ENCODE results near the gene LRP5.
A peak's percentile ranks its signal among the peaks of the same experiment; 100 is the strongest.

Gene LRP5

DNA sequence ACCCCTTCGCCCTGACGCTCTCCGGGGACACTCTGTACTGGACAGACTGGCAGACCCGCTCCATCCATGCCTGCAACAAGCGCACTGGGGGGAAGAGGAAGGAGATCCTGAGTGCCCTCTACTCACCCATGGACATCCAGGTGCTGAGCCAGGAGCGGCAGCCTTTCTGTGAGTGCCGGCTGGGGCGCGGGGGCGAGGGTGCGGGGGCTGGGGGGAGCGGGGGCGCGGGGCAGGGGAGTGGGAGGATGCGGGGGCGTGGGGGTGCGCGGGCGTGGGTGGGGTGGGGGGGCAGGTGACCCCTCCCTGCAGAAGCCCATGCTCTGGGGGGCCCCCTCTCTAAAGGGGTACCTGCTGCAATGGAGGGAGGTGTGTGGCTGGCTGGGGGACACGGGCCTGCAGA, 51.4 kb downstream of the LRP5 start:
- Histone ChIP-seq H3K9me3 (ENCODE audit: control insufficient read depth in 2 of 2, low read length in 2 of 2) (no peaks in the 10 kb centered on the region), H3K4me1 (ENCODE audit: control insufficient read depth, insufficient read depth, low read length) (peaks cover 13% of the 10 kb centered on the region), H3K27ac (ENCODE audit: low read length) (no peak overlapping the region), H3K36me3 (ENCODE audit: control insufficient read depth in 2 of 2, insufficient read depth in 2 of 2, low read length in 2 of 2) (peaks cover 20 to 25% of the 10 kb centered on the region in 2 donors), H3K9ac (ENCODE audit: low read length in 2 of 2) (no peak overlapping the region), H3K4me3 (ENCODE audit: low read length in 2 of 2) (no peak overlapping the region), H3K27me3 (ENCODE audit: control insufficient read depth in 1 of 2, insufficient read depth in 2 of 2, low read length in 2 of 2) (no peaks in the 10 kb centered on the region)

DNA sequence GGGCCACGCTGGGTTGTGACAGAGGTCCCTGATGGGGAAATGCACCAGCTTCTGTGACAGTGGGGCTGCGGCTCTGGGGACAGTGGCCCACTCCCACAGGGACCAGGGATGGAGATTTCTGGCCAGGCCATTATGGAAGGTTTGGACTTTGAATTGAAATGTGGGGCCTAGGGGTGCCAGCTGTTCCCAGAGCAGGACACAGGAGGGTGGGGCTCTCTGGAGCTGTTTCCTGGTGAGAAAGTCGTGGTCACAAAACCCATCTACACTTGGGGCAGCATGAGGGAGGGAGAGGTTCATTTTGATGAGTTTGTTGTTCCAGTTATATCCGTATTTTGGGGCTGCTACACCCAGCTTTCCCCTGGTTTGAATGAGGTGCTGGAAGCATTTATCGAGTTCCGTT, 52.2 kb downstream of the LRP5 start:
- Histone ChIP-seq H3K9ac (ENCODE audit: low read length in 2 of 2) (no peak overlapping the region), H3K27me3 (ENCODE audit: control insufficient read depth in 1 of 2, insufficient read depth in 2 of 2, low read length in 2 of 2) (no peaks in the 10 kb centered on the region), H3K9me3 (ENCODE audit: control insufficient read depth in 2 of 2, low read length in 2 of 2) (no peaks in the 10 kb centered on the region), H3K27ac (ENCODE audit: low read length) (no peak overlapping the region), H3K36me3 (ENCODE audit: control insufficient read depth in 2 of 2, insufficient read depth in 2 of 2, low read length in 2 of 2) (peaks cover 16 to 20% of the 10 kb centered on the region in 2 donors), H3K4me1 (ENCODE audit: control insufficient read depth, insufficient read depth, low read length) (peaks cover 18% of the 10 kb centered on the region), H3K4me3 (ENCODE audit: low read length in 2 of 2) (no peak overlapping the region)

DNA sequence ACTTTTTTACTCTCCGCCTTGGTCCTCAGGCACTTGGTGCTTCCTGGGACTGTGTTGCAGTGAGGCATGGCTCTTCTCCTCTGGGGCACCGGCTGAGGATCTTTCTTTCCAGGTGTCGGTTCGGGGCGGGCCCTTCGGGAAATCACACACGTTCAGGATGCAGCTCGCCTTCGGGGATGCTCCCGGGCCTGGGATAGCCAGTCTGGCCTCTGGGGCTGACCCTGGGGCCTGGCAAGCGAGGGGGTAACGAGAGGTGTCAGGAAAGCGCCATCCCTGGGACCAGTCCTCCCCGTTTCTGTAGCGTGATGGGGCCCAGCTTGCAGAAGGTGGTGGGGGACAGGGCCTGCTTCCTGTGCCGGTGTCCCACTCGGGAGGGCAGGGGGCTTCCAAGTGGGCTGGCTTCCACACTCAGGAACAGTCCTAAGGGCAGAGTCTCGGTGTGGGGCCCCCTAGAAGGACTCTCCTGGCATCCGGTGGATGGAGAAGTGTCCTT, 53.6 kb downstream of the LRP5 start:
- H3K4me1 ChIP-seq (ENCODE audit: control insufficient read depth, insufficient read depth, low read length) = peaks cover 32% of the 10 kb centered on the region
- H3K27ac ChIP-seq (ENCODE audit: low read length) = no peak overlapping the region
- H3K9me3 ChIP-seq (ENCODE audit: control insufficient read depth in 2 of 2, low read length in 2 of 2) = no peaks in the 10 kb centered on the region
- H3K27me3 ChIP-seq (ENCODE audit: control insufficient read depth in 1 of 2, insufficient read depth in 2 of 2, low read length in 2 of 2) = no peaks in the 10 kb centered on the region
- no peak overlapping the region for H3K4me3 ChIP-seq (ENCODE audit: low read length in 2 of 2)
- H3K36me3 ChIP-seq (ENCODE audit: control insufficient read depth in 2 of 2, insufficient read depth in 2 of 2, low read length in 2 of 2) = peaks cover 15 to 16% of the 10 kb centered on the region in 2 donors
- H3K9ac ChIP-seq (ENCODE audit: low read length in 2 of 2) = no peak overlapping the region

DNA sequence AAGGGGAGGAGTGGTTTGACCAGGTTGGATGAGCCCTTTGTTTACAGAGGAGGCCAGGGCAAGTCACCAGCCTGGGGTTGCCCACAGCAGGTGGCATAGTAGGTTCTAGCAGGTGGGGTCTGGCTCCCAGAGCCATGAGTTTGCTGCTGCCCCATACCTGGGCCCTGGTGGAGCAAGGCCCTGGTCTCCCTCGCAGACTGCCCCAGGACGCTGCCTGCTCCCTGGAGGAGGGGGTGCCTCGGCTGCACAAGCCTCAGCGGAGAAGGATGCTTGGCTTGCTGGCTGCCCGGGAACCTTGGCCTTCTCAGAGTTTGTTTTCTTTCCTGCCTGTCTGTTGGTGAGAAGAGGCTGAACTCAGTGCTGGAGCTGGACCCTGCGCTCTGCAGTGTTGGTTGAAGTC, 54.9 kb downstream of the LRP5 start:
- no peak overlapping the region for H3K4me3 ChIP-seq (ENCODE audit: low read length in 2 of 2)
- H3K27me3 ChIP-seq (ENCODE audit: control insufficient read depth in 1 of 2, insufficient read depth in 2 of 2, low read length in 2 of 2) = no peaks in the 10 kb centered on the region
- no peaks in the 10 kb centered on the region for H3K9me3 ChIP-seq (ENCODE audit: control insufficient read depth in 2 of 2, low read length in 2 of 2)
- no peak overlapping the region for H3K27ac ChIP-seq (ENCODE audit: low read length)
- peaks cover 15 to 16% of the 10 kb centered on the region in 2 donors for H3K36me3 ChIP-seq (ENCODE audit: control insufficient read depth in 2 of 2, insufficient read depth in 2 of 2, low read length in 2 of 2)
- H3K9ac ChIP-seq (ENCODE audit: low read length in 2 of 2) = no peak overlapping the region
- H3K4me1 ChIP-seq (ENCODE audit: control insufficient read depth, insufficient read depth, low read length) = peaks cover 44% of the 10 kb centered on the region

DNA sequence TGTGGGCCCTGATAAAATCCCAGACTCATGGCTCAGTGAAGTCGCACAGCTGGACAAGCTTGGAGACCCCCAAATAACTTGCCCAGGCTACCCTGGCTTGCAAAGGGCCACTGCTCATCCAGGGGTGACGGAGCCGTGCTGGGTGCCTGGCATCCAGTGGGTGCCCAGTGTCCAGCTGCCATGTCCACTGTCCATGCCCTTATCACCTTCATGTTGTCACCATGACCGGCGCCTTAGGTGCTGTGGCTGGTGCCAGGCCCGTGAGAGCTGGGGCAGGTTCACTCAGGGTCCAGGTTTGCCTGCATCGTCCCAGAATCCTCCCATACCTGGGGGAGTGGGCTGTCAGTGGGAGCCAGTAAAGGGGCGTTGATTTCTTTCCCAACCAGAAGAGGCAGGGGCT, 57.4 kb downstream of the LRP5 start:
- no peaks in the 10 kb centered on the region for H3K9me3 ChIP-seq (ENCODE audit: control insufficient read depth in 2 of 2, low read length in 2 of 2)
- H3K36me3 ChIP-seq (ENCODE audit: control insufficient read depth in 2 of 2, insufficient read depth in 2 of 2, low read length in 2 of 2) = peaks cover 13 to 16% of the 10 kb centered on the region in 2 donors
- H3K4me1 ChIP-seq (ENCODE audit: control insufficient read depth, insufficient read depth, low read length) = peaks cover 58% of the 10 kb centered on the region
- H3K27ac ChIP-seq (ENCODE audit: low read length) = peak overlapping the region; percentile 89
- peak overlapping the region in 1 of 2 donors; percentile 42 for H3K9ac ChIP-seq (ENCODE audit: low read length in 2 of 2)
- no peaks in the 10 kb centered on the region for H3K27me3 ChIP-seq (ENCODE audit: control insufficient read depth in 1 of 2, insufficient read depth in 2 of 2, low read length in 2 of 2)
- H3K4me3 ChIP-seq (ENCODE audit: low read length in 2 of 2) = no peak overlapping the region

GRCh38 chr11:68370211-68371111, 58.1 kb downstream of the LRP5 start:
- Histone ChIP-seq H3K9ac (ENCODE audit: low read length in 2 of 2) (peak overlapping the region; percentile 42 to 53), H3K27me3 (ENCODE audit: control insufficient read depth in 1 of 2, insufficient read depth in 2 of 2, low read length in 2 of 2) (no peaks in the 10 kb centered on the region), H3K36me3 (ENCODE audit: control insufficient read depth in 2 of 2, insufficient read depth in 2 of 2, low read length in 2 of 2) (peaks cover 13 to 16% of the 10 kb centered on the region in 2 donors), H3K4me3 (ENCODE audit: low read length in 2 of 2) (peak overlapping the region in 1 of 2 donors; percentile 22), H3K27ac (ENCODE audit: low read length) (peak overlapping the region; percentile 89), H3K9me3 (ENCODE audit: control insufficient read depth in 2 of 2, low read length in 2 of 2) (no peaks in the 10 kb centered on the region), H3K4me1 (ENCODE audit: control insufficient read depth, insufficient read depth, low read length) (peaks cover 65% of the 10 kb centered on the region)

GRCh38 chr11:68371171-68372041, 59.0 kb downstream of the LRP5 start:
- peak overlapping the region in 1 of 2 donors; percentile 53 for H3K9ac ChIP-seq (ENCODE audit: low read length in 2 of 2)
- no peaks in the 10 kb centered on the region for H3K27me3 ChIP-seq (ENCODE audit: control insufficient read depth in 1 of 2, insufficient read depth in 2 of 2, low read length in 2 of 2)
- H3K27ac ChIP-seq (ENCODE audit: low read length) = peak overlapping the region; percentile 89
- H3K9me3 ChIP-seq (ENCODE audit: control insufficient read depth in 2 of 2, low read length in 2 of 2) = no peaks in the 10 kb centered on the region
- peak overlapping the region in 1 of 2 donors; percentile 40 for H3K4me3 ChIP-seq (ENCODE audit: low read length in 2 of 2)
- H3K4me1 ChIP-seq (ENCODE audit: control insufficient read depth, insufficient read depth, low read length) = peaks cover 69% of the 10 kb centered on the region
- H3K36me3 ChIP-seq (ENCODE audit: control insufficient read depth in 2 of 2, insufficient read depth in 2 of 2, low read length in 2 of 2) = peaks cover 11 to 14% of the 10 kb centered on the region in 2 donors

GRCh38 chr11:68372114-68372513, 59.7 kb downstream of the LRP5 start:
- Histone ChIP-seq H3K27ac (ENCODE audit: low read length) (peak overlapping the region; percentile 89), H3K9ac (ENCODE audit: low read length in 2 of 2) (no peak overlapping the region), H3K4me1 (ENCODE audit: control insufficient read depth, insufficient read depth, low read length) (peaks cover 71% of the 10 kb centered on the region), H3K36me3 (ENCODE audit: control insufficient read depth in 2 of 2, insufficient read depth in 2 of 2, low read length in 2 of 2) (peaks cover 6 to 11% of the 10 kb centered on the region in 2 donors), H3K4me3 (ENCODE audit: low read length in 2 of 2) (peak overlapping the region in 1 of 2 donors; percentile 40), H3K9me3 (ENCODE audit: control insufficient read depth in 2 of 2, low read length in 2 of 2) (no peaks in the 10 kb centered on the region), H3K27me3 (ENCODE audit: control insufficient read depth in 1 of 2, insufficient read depth in 2 of 2, low read length in 2 of 2) (no peaks in the 10 kb centered on the region)

GRCh38 chr11:68372625-68373024, 60.2 kb downstream of the LRP5 start:
- no peak overlapping the region for H3K9ac ChIP-seq (ENCODE audit: low read length in 2 of 2)
- H3K4me3 ChIP-seq (ENCODE audit: low read length in 2 of 2) = peak overlapping the region in 1 of 2 donors; percentile 40
- peak overlapping the region; percentile 89 for H3K27ac ChIP-seq (ENCODE audit: low read length)
- no peaks in the 10 kb centered on the region for H3K27me3 ChIP-seq (ENCODE audit: control insufficient read depth in 1 of 2, insufficient read depth in 2 of 2, low read length in 2 of 2)
- H3K36me3 ChIP-seq (ENCODE audit: control insufficient read depth in 2 of 2, insufficient read depth in 2 of 2, low read length in 2 of 2) = peaks cover 3 to 7% of the 10 kb centered on the region in 2 donors
- no peaks in the 10 kb centered on the region for H3K9me3 ChIP-seq (ENCODE audit: control insufficient read depth in 2 of 2, low read length in 2 of 2)
- peaks cover 75% of the 10 kb centered on the region for H3K4me1 ChIP-seq (ENCODE audit: control insufficient read depth, insufficient read depth, low read length)

GRCh38 chr11:68373189-68373814, 60.9 kb downstream of the LRP5 start:
- Histone ChIP-seq H3K9me3 (ENCODE audit: control insufficient read depth in 2 of 2, low read length in 2 of 2) (no peaks in the 10 kb centered on the region), H3K27me3 (ENCODE audit: control insufficient read depth in 1 of 2, insufficient read depth in 2 of 2, low read length in 2 of 2) (no peaks in the 10 kb centered on the region), H3K36me3 (ENCODE audit: control insufficient read depth in 2 of 2, insufficient read depth in 2 of 2, low read length in 2 of 2) (peaks cover 3 to 5% of the 10 kb centered on the region in 2 donors), H3K4me1 (ENCODE audit: control insufficient read depth, insufficient read depth, low read length) (peaks cover 77% of the 10 kb centered on the region), H3K4me3 (ENCODE audit: low read length in 2 of 2) (peak overlapping the region; percentile 32 to 57), H3K9ac (ENCODE audit: low read length in 2 of 2) (peak overlapping the region; percentile 13 to 69), H3K27ac (ENCODE audit: low read length) (peak overlapping the region; percentile 89)
